GM10847 (cell line): ENCODE data around the gene YTHDC2.

Experiments used
- POLR2A ChIP-seq: IDR thresholded peaks from 2 replicates; pipeline ENCODE4 v1.6.1; 2011; ENCODE audit not compliant: insufficient read length; ENCODE audit errors: extremely low read depth

The YTHDC2 gene

DNA sequence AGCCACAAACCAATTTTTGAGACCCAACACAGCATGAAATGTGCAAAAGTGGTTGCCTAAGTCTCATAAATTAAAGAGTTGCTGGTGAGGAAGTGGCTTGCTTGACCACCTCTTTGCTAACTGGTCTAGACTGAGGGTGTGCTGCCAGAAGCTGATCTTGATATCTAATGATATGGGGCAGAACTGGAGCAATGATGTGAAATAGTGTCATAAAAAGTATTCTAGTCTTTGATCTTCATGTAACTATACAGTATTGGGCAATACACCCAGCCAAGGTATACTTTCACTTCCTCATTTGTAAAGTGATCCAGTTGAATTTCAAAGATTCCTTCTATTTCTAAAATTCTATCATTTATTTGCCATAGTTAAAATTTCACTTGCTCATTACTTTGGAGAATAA lies 5.9 kb upstream of the YTHDC2 start:
- TF ChIP-seq POLR2A = no peak

DNA sequence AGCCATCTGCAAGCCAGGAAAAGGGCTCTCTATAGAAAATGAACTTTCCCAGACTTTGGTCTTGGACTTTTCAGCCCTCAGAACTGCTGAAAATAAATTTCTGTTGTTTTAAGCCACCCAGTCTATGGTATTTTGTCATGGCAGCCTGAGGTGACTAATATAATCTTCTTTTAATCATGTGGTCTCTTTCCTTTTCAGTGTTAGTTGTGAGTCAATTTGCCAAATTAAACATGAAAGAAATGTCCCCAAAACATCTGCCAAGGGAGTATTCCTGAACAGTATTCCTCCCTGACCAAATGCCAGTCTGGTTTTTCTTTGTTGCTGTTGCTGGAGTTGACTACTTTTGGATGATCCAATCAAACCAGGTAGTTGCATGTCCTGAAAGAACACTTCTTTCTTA lies 4.7 kb upstream of the YTHDC2 start:
- TF ChIP-seq POLR2A = no peak

DNA sequence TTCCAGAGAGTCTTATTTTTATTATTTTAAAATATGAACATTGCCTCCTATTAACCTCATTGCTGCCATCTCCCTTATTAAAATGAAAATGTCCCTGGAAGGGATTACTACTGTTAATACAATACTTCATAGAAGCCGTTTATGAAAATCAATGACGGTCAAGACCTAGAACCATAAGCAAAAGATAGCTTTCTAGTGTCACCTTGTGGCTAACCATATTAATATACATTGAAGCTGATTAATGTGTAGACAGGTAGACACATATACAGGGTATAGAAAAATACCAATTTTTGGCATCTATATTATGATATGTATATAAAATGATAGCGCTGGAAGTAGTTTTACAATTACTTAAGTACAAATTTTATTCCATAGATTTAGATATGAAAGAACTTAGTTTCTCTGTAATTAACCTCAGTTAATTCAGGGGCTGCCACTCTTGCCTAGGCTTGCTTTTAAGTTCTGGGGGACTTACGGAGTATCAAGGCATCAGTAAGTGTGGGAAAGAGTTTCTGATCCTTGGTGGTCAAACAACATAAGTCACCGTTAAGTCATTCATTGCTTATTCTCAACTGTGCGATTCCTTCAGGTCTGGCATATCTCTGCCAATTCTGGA lies 2.5 kb upstream of the YTHDC2 start:
- TF ChIP-seq POLR2A = no peak

DNA sequence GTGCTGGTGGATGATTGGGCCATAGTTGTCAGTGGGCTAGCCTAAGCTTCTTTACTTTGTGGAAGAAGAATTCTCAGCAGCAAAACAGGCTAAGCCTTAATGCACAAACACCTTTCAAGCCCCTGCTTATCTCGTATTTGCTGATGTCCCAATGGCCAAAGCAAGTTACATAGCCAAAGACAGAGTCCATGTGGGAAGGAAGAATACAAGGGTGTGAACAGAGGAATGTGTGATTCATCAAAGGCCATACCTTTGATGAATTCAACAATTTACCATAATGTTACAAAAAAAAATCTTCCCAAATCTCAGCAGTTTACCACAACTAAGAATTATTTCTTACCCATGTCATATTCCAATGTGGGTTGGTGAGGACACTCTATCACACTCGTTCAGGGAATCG lies 1.2 kb upstream of the YTHDC2 start:
- no peak for TF ChIP-seq POLR2A

DNA sequence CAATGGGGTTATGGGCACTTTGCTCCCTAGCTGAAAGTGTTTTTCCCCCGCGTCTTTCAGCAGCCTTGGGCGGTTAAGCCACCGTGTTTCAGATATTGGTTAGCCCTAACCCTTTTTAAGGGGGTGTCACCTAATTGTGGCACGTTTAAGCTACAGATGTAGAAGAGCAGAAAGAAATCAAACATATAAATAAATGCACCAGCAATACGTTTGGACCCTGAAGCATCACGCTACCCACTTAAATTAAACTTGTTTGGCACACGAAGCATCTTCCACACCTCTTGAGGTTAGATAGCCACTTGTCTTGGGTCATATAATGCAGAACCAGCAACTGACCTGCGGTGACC lies 768 bp downstream of the YTHDC2 start:
- no peak for TF ChIP-seq POLR2A

DNA sequence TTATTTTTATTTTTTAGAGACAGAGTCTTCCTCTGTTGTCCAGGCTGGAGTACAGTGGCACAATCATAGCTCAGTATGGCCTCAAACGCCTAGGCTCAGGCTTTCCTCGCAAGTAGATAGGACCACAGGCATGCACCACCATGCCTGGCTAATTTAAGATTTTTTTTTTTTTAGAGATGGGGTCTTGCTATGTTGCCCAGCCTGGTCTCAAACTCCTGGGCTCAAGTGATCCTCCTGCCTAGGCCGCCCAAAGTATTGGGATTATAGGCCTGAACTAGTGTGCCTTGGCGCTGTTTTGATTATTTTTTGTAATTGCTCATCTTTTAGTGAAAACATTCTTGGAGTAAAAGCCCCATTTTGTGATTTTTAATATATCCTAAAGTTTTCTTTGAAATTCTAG lies 5.4 kb downstream of the YTHDC2 start:
- no peak for TF ChIP-seq POLR2A

DNA sequence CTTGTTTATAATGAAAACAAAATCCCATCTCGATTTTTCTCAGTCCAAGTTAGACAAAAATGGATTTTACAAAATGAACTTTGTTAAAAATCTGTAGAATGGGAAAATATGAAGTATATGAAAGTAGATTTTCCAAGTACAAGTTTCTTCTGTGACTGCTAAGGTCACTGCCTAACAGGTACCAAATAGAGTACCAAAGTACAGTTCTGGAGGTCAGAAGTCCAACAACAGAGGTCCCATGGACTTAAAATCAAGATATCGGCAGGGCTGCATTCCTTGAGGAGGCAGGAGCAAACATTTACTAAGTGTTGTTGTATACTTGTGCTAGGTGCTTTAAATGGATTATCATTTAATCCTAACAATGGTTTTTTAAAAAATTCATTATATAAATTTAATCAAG lies 5.9 kb downstream of the YTHDC2 start:
- TF ChIP-seq POLR2A = no peak

DNA sequence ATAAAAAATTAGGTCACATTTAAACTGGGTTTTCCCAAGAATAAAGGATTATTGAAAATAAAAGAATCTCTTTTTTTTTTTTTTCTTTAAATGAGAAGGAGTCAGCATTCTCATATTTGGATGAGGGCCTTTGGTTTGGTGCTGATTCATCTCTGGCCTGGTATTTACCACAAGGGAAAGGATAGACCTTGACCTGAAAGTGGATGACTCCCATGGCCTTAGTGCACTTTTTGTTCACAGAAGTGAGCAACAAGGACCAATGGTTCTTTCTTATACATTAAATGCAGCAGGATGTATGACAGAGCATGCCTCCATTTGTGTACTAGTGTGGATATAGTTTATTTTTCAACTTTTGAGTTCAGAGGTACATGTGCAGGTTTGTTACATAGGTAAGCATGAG lies 6.9 kb downstream of the YTHDC2 start:
- no peak for TF ChIP-seq POLR2A

DNA sequence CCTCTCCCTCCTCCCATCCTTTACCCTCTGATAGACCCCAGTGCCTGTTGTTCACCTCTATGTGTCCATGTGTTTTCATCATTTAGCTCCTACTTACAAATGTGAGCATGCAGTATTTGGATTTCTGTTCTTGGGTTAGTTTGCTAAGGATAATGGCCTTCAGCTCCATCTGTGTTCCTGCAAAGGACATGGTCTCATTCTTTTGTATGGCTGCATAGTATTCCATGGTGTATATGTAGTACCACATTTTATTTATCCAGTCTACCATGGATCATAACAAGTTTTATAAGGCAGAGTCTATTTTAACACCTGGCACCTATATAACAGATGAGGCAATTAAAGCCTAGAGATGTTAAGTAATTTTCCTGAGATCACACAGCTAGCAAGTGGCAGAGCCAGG lies 7.4 kb downstream of the YTHDC2 start:
- no peak for TF ChIP-seq POLR2A

DNA sequence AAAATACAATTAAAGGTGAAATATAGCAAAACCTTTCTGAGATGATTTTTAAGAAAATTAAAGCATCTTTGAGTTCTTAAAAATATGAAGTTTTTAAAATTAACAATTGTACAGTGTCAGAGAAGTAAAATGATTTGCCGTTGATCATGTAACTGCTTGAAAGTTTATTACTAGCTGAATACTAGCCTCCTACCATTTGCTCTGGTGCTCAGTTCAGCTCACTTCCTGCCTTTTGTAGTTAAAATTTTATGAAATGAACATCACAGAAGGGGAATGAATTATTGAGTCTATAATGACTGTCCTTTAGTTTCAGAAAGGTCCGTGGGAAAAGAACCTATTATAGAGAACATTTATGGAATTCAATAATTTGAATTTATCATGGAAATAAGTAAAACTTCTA lies 9.7 kb downstream of the YTHDC2 start:
- no peak for TF ChIP-seq POLR2A

DNA sequence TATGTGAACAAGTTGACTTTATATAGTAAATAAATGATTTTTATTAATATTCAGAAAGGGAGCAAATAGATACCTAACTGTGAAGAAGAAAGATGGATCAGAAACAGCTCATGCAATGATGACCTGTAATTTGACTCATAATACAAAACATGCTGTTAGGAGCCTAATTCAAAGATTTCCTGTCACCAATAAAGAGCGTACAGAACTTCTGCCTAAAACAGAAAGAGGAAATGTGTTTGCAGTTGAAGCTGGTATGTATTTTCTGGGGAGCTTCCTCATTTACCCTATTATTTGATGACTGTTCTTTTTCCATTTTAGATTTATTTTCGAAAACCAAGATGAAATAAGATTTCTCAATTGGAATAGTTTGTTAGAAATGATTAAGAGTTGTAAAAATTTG lies 11.4 kb downstream of the YTHDC2 start:
- TF ChIP-seq POLR2A = no peak

DNA sequence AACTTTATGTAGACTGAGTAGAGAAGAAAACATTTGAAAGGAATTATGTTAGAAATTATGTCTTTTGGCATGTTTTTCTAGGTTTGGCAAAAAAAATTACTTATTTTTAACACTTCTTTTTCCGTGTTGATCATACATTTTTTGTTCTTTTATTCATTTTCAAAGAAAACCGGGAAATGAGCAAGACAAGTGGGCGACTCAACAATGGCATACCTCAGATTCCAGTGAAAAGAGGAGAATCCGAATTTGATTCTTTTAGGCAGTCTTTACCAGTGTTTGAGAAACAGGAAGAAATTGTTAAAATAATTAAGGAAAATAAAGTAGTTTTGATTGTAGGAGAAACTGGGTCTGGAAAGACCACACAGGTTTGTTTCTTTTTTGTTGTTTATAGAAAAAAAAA lies 12.9 kb downstream of the YTHDC2 start:
- TF ChIP-seq POLR2A = no peak

DNA sequence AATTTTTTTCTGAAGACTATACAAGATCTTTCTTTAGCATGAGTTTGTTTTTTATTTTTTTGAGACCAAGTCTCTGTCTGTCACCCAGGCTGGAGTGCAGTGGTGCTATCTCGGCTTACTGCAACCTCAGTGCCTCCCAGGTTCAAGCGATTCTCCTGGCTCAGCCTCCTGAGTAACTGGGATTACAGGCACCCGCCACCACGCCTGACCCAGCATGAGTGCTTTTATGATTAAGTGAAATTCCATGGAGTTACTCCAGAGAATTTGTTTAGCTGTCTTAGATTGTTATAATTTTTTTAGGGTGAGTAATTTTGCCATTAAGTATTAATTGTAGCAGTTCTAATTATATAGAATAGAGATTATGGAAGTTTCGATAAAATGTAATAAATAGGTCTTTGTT lies 14.3 kb downstream of the YTHDC2 start:
- TF ChIP-seq POLR2A = no peak

DNA sequence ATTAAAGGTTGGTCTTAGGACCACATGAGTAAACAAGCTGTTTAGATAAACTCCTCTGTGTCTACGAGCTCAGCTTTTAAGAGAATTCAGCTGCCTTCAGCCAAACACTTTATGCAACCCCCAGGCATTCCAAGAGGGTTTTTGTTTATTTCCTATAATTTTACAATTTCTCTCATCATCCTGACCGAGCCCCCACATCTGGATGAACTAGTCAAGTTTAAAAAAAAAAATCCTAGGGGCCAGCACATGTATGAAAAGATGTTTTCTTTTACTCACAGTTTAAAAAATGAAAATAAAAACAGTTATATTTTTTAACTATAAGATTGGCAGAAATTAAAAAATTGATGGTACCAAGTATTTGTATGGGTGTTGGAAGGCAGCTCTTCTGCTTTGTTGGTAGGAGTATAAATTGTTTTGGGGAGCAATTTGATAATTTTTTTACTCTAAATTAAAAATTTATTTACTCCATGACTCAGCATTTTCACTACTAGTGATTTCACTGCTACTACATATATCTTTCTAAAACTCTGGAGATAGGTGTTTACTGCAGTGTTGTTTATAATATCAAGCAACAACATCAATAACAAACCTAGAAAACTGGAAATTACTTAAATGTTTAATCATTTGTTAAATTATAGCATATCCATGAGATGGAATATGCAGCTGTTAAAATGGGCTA lies 18.1 kb downstream of the YTHDC2 start:
- no peak for TF ChIP-seq POLR2A

DNA sequence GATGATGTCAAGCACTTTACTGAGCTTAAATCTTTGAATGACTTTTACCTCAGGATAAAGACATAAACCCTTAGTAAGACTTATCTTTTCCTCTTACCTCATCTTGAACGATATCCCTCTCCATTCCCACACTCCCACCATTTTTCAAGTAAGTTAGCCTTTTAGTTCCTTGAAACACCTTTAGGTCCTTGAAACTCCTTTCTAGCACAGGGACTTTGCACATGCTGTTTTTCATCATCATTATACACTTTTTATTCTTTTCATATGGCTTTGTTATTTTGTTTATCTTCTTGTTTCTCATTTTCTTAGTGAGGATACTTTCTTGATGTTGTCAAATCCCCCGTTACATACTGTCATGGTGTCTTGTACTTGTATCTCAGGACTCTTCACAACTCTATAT lies 24.8 kb downstream of the YTHDC2 start:
- TF ChIP-seq POLR2A = no peak

DNA sequence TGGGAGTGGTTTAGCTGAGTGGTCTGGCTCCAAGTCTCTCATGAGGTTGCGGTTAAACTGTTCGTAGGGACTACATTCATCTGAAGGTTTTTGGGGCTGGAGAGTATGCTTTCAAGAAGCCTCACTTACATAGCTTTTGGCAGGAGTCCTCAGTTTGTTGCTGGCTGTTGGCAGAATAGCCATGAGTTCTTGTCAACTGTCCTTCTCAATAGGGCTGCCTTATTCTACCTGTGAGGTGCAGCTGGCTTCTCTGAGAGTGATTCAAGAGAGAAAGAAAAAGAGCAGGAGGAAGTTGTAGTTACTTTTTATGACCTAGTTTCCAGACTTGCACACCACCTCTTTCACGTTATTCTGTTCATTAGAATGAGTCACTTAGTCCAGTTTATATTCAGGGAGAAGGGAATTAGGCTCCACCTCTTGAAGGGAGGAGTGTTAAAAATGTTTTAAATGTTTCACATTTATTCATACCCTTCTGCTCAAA lies 33.2 kb downstream of the YTHDC2 start:
- TF ChIP-seq POLR2A = no peak

DNA sequence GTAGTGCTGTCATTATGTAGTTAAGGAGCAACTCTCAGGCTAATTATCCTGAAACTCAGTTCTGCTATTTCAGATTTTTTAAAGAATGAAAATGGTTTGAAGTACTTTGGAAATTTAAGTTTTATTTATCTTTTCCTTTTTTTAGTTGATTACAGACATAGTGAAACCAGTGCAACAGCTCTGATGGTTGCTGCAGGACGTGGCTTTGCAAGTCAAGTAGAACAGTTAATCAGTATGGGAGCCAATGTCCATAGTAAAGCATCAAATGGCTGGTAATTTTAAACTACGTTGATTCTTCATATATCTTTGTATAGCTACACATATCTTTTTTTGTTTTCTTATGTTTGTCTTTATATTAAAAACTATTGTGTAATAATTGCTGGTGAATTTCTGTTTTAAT lies 34.9 kb downstream of the YTHDC2 start:
- no peak for TF ChIP-seq POLR2A
